Measurements from ENCODE around the gene EGFR.

EGFR gene

GRCh38 chr7:55129541-55130394 is 111.0 kb downstream of the EGFR start:
- no peak for DNase-seq

GRCh38 chr7:55130395-55131141 is 111.8 kb downstream of the EGFR start:
- DNase-seq = peak in 1 of 2 donors; percentile 43

GRCh38 chr7:55131142-55131929 is 112.5 kb downstream of the EGFR start:
- DNase-seq = no peak

GRCh38 chr7:55132550-55132889 is 113.7 kb downstream of the EGFR start:
- DNase-seq = no peak

GRCh38 chr7:55132890-55133551 is 114.2 kb downstream of the EGFR start:
- no peak for DNase-seq

GRCh38 chr7:55133630-55134358 is 115.0 kb downstream of the EGFR start:
- DNase-seq = no peak

- DNase-seq = no peak
Observed at GRCh38 chr7:55134359-55134725, 115.5 kb downstream of the EGFR start.

GRCh38 chr7:55134786-55135185 is 116.0 kb downstream of the EGFR start:
- no peak for DNase-seq

- DNase-seq = no peak
Observed at GRCh38 chr7:55135462-55135861, 116.6 kb downstream of the EGFR start.

GRCh38 chr7:55138663-55139062 is 119.8 kb downstream of the EGFR start:
- no peak for DNase-seq

- DNase-seq = no peak
Observed at GRCh38 chr7:55140221-55140940, 121.6 kb downstream of the EGFR start.

GRCh38 chr7:55140941-55141278 is 122.1 kb downstream of the EGFR start:
- DNase-seq = no peak

GRCh38 chr7:55142919-55143600 is 124.2 kb downstream of the EGFR start:
- no peak for DNase-seq

GRCh38 chr7:55144333-55145317 is 125.8 kb downstream of the EGFR start:
- no peak for DNase-seq

- DNase-seq = no peak
Observed at GRCh38 chr7:55145606-55146005, 126.8 kb downstream of the EGFR start.

- DNase-seq = no peak
Observed at GRCh38 chr7:55147101-55147500, 128.3 kb downstream of the EGFR start.

GRCh38 chr7:55147736-55148135 is 128.9 kb downstream of the EGFR start:
- no peak for DNase-seq

GRCh38 chr7:55148571-55148970 is 129.8 kb downstream of the EGFR start:
- no peak for DNase-seq

- no peak for DNase-seq
Observed at GRCh38 chr7:55149001-55149400, 130.2 kb downstream of the EGFR start.

GRCh38 chr7:55150166-55150565 is 131.3 kb downstream of the EGFR start:
- DNase-seq = no peak
